Measurements from ENCODE around the gene CSRP2. TPM values are rescaled to one million over a fixed set of nuclear protein-coding genes. Genes with fewer than 3 reads are reported as not detected.

CSRP2 gene
- total and polyA plus RNA-seq, 2 of the 8 experiments (the other 6 are each of a cell fraction or from before 2014, with no cell fraction given) = 149 to 227 TPM

GRCh38 chr12:76872415-76872814, 6.4 kb downstream of the CSRP2 start (continued):
- TF ChIP-seq HDAC2 (IDR thresholded peaks at IDR 0.05; ENCODE audit: borderline replicate concordance in 1 of 2, low read depth in 2 of 2, low read length in 2 of 2) (no peak), TCF12 (IDR thresholded peaks at IDR 0.05; ENCODE audit: low read depth, low read length) (0 out of 2 replicates have a peak, but pooled peaks have one; percentile 5), GABPA (IDR thresholded peaks at IDR 0.05; ENCODE audit: borderline replicate concordance, insufficient read depth, low read length) (no peak), CREB1 (IDR thresholded peaks at IDR 0.05) (0 out of 2 replicates have a peak, but pooled peaks have one; percentile 28), CTBP2 (IDR thresholded peaks at IDR 0.05; ENCODE audit: borderline replicate concordance, insufficient read depth, insufficient read length, low read length) (no peak), RNF2 (IDR thresholded peaks at IDR 0.05; ENCODE audit: borderline replicate concordance, low read depth, low read length, missing control alignments, poor library complexity, severe bottlenecking) (no peak), SP1 (IDR thresholded peaks at IDR 0.05; ENCODE audit: low read depth, low read length) (no peak), MAFK (IDR thresholded peaks at IDR 0.05; ENCODE audit: low read depth, low read length) (no peak), HDAC6 (IDR thresholded peaks at IDR 0.05; ENCODE audit: low read depth, low read length) (no peak), SRF (IDR thresholded peaks at IDR 0.05; ENCODE audit: low read depth, low read length) (no peak), E2F6 (IDR thresholded peaks at IDR 0.05) (peak; percentile 52; the same call in 1 of the 2 replicates)

Measured in H1 (cell line).